A673 (cell line): Measurements from ENCODE around the gene MAPK4. TPM values are rescaled to one million over a fixed set of nuclear protein-coding genes. Genes with fewer than 3 reads are reported as not detected.
A peak's percentile ranks its signal among the peaks of the same experiment; 100 is the strongest.

Experiments used
- BruUV-seq: library from RNA; stranded (reverse); fragments of 400-500 nt; replicated peaks from 2 replicates; lab custom pipeline; 2021; lab: Mats Ljungman, UMichigan
- CTCF ChIA-PET: fragments of 300-600 bp; sonication (Branson Sonifier 250); formaldehyde crosslinking; loops from one replicate; lab custom pipeline; 2022; ENCODE audit warnings: antibody characterized with exemption; lab: Charles Lee
- POLR2A ChIA-PET: fragments of 300-600 bp; sonication (Branson Sonifier 250); formaldehyde crosslinking; loops from one replicate; lab custom pipeline; 2022; ENCODE audit warnings: antibody characterized with exemption; ENCODE audit not compliant: low non-redundant PET; lab: Charles Lee
- DNase-seq: peaks from one replicate; pipeline ENCODE4 v3.0.0-alpha.2; 2015; ENCODE audit warnings: low spot score
- H3K27ac ChIP-seq: fragments of 200-600 bp; sonication (generic); 2 replicates; pipeline ENCODE4 v1.5.1; 2016; ENCODE audit warnings: mixed run types, low read depth, mild to moderate bottlenecking, mixed read lengths, antibody characterized with exemption, low read length; ENCODE audit not compliant: poor library complexity, severe bottlenecking
- H3K27me3 ChIP-seq: fragments of 200-600 bp; sonication (generic); replicated peaks from 2 replicates; pipeline ENCODE4 v1.6.1; 2017; ENCODE audit warnings: mixed run types, low read depth, mild to moderate bottlenecking, mixed read lengths, antibody characterized with exemption, low read length; ENCODE audit not compliant: insufficient read depth, poor library complexity
- H3K36me3 ChIP-seq: fragments of 200-600 bp; sonication (generic); 2 replicates; pipeline ENCODE4 v1.6.1; 2016; ENCODE audit warnings: mixed run types, mild to moderate bottlenecking, mixed read lengths, antibody characterized with exemption, low read length; ENCODE audit not compliant: insufficient read depth, poor library complexity, severe bottlenecking
- H3K4me1 ChIP-seq: fragments of 200-600 bp; sonication (generic); 2 replicates; pipeline ENCODE4 v1.6.1; 2017; ENCODE audit warnings: mixed run types, mild to moderate bottlenecking, mixed read lengths, antibody characterized with exemption, low read length; ENCODE audit not compliant: insufficient read depth, poor library complexity, severe bottlenecking
- H3K4me3 ChIP-seq: fragments of 200-600 bp; sonication (generic); 2 replicates; pipeline ENCODE4 v1.5.1; 2016; ENCODE audit warnings: low read depth, mixed run types, mild to moderate bottlenecking, mixed read lengths, low read length; ENCODE audit not compliant: poor library complexity, severe bottlenecking
- H3K9me3 ChIP-seq: fragments of 200-600 bp; sonication (generic); 2 replicates; pipeline ENCODE4 v1.6.1; 2016; ENCODE audit warnings: mixed run types, low read depth, mild to moderate bottlenecking, mixed read lengths, antibody characterized with exemption, low read length; ENCODE audit not compliant: poor library complexity, severe bottlenecking
- CTCF ChIP-seq: fragments of 300-800, 200-600 bp; sonication (generic); conservative IDR thresholded peaks from 2 replicates; pipeline ENCODE4 v1.5.1; 2017; ENCODE audit warnings: low read depth, mild to moderate bottlenecking, antibody characterized with exemption, low read length, moderate library complexity, mixed read lengths
- EZH2 ChIP-seq: fragments of 200-600 bp; sonication (generic); IDR thresholded peaks from 2 replicates; pipeline ENCODE4 v1.6.1; 2017; ENCODE audit warnings: borderline replicate concordance, low read depth, mild to moderate bottlenecking, mixed read lengths, antibody characterized with exemption, low read length; ENCODE audit not compliant: poor library complexity, severe bottlenecking
- intact Hi-C: fragments of 100-400 bp; cut with micrococcal nuclease; formaldehyde crosslinking; loops from one replicate; pipeline ENCODE4 v1.10.0; 2022; ENCODE audit not compliant: unreplicated experiment
- total RNA-seq: library from RNA; stranded (reverse); gene quantifications from 2 replicates; pipeline ENCODE4 v1.2.3, GENCODE V29; 2021

The MAPK4 gene
- total RNA-seq, 1 experiment from 2014 or later, result 0.62 TPM

GRCh38 chr18:50594012-50594411 is 34.1 kb downstream of the MAPK4 start:
- no peak for DNase-seq
- Histone ChIP-seq H3K9me3 (no peaks in the 10 kb centered on the region), H3K4me3 (no peak overlapping the region), H3K27ac (no peak overlapping the region), H3K27me3 (peaks cover 9% of the 10 kb centered on the region), H3K36me3 (no peaks in the 10 kb centered on the region), H3K4me1 (no peaks in the 10 kb centered on the region)
- intact Hi-C loops, result no loop called here
- no TSS peak for BruUV-seq
- no peak for TF ChIP-seq CTCF
- no peak for TF ChIP-seq EZH2
- POLR2A ChIA-PET, result no interaction called here
- CTCF ChIA-PET, result no interaction called here

GRCh38 chr18:50594942-50595341 is 35.1 kb downstream of the MAPK4 start:
- no peak overlapping the region for H3K27ac ChIP-seq
- no peaks in the 10 kb centered on the region for H3K4me1 ChIP-seq
- POLR2A ChIA-PET, result no interaction called here
- no peak overlapping the region for H3K4me3 ChIP-seq
- intact Hi-C loops, result no loop called here
- CTCF ChIA-PET, result no interaction called here
- BruUV-seq, result no TSS peak
- no peak for TF ChIP-seq CTCF
- TF ChIP-seq EZH2, result no peak
- no peak for DNase-seq
- no peaks in the 10 kb centered on the region for H3K9me3 ChIP-seq
- H3K36me3 ChIP-seq, result no peaks in the 10 kb centered on the region
- peaks cover 10% of the 10 kb centered on the region for H3K27me3 ChIP-seq

- TF ChIP-seq EZH2 (no peak), CTCF (no peak)
- no TSS peak for BruUV-seq
- DNase-seq, result peak; percentile 14
- Histone ChIP-seq H3K36me3 (no peaks in the 10 kb centered on the region), H3K9me3 (no peaks in the 10 kb centered on the region), H3K27me3 (peaks cover 10% of the 10 kb centered on the region), H3K27ac (no peak overlapping the region), H3K4me1 (no peaks in the 10 kb centered on the region), H3K4me3 (no peak overlapping the region)
- intact Hi-C loops, result no loop called here
- ChIA-PET CTCF (no interaction called here), POLR2A (no interaction called here)
Observed at GRCh38 chr18:50602466-50602865, 42.6 kb downstream of the MAPK4 start.
